ENCODE measurements around the gene MAP4K1.
"Not testable (repeated sequence)": the region's sequence is repeated elsewhere in the genome, so short reads cannot be mapped to it uniquely, and the experiment has no call there.

Gene MAP4K1

DNA sequence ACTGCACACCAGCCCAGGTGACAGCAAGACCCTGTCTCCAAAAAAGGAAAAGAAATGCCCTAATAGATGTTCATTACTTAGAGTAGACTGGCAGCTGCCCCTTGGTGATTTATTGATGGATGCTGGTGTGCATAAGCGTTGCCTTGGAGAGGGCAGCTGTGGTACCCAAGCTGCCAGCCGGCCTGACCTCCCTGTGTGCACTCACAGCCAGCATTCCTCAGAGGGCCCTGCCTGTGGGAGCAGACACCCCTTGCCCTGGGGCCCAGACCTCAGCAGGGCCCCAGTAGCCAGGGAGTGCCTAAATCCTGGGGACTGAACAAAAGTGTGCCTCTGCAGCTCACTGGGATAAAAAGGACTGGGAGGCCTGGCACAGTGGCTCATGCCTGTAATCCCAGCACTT, 21.9 kb upstream of the MAP4K1 start:
- ATAC-seq (no peak), DNase-seq (no peak)
- Mint-ChIP-seq H3K4me1 (peaks cover 27% of the 10 kb centered on the region), H3K4me3 (no peak overlapping the region), H3K9me3 (no peaks in the 10 kb centered on the region), H3K27ac (no peak overlapping the region), H3K27me3 (no peaks in the 10 kb centered on the region)

GRCh38 chr19:38638461-38638860, 20.7 kb upstream of the MAP4K1 start:
- no peak overlapping the region for H3K4me3 Mint-ChIP-seq
- H3K9me3 Mint-ChIP-seq: no peaks in the 10 kb centered on the region
- DNase-seq (no peak), ATAC-seq (no peak)
- no peak overlapping the region for H3K27ac Mint-ChIP-seq
- H3K27me3 Mint-ChIP-seq: no peaks in the 10 kb centered on the region
- H3K4me1 Mint-ChIP-seq: peaks cover 31% of the 10 kb centered on the region

GRCh38 chr19:38635483-38636399, 18.0 kb upstream of the MAP4K1 start:
- no peak for ATAC-seq
- Mint-ChIP-seq H3K4me3 (no peak overlapping the region), H3K27me3 (no peaks in the 10 kb centered on the region), H3K27ac (peak overlapping the region in 1 of 2 donors; percentile 35), H3K9me3 (no peaks in the 10 kb centered on the region), H3K4me1 (peaks cover 38% of the 10 kb centered on the region)
- no peak for DNase-seq

- Mint-ChIP-seq H3K27me3 (no peaks in the 10 kb centered on the region), H3K27ac (peak overlapping the region; percentile 85 to 94), H3K4me1 (peaks cover 38% of the 10 kb centered on the region), H3K4me3 (peak overlapping the region in 1 of 2 donors; percentile 47), H3K9me3 (no peaks in the 10 kb centered on the region)
- ATAC-seq (no peak), DNase-seq (peak; percentile 70 to 71)
These were observed 17.2 kb upstream of the MAP4K1 start for GRCh38 chr19:38634757-38635482.

DNA sequence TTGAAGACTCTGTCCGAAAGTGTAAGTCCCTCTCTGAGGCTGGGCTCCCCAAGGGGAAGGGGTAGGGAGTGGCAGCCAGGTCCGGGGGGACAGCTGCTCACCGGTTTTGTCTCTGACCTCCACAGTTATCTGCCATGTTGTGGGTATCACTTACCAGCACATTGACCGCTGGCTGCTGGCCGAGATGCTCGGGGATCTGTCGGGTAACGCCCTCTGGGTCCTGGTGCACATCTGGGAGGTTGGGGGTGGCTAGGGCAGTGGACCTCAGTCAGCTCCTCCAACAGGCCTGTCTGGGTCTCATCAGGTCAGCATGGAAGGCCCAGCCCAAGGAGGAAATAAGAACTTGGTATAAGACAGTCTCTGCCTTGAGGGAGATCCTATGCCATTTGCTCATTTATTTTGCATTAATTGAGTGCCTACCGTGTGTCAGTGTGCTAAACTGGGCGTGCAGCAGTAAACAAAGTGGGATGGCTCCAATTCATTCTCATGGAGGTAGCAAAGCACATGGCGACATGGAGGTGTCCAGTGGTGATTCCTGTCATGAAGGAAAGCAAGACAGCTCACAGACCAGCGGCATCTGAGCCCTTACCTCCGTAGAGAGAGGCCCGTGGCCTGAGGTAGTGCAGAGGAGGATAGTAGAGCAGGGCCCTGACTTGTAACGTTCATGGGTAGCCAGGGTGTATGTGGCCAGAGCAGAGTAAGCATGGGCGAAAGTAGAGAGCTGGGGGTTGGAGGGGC, 14.9 kb upstream of the MAP4K1 start:
- no peak overlapping the region for H3K4me3 Mint-ChIP-seq
- H3K4me1 Mint-ChIP-seq: peaks cover 43% of the 10 kb centered on the region
- H3K27me3 Mint-ChIP-seq: no peaks in the 10 kb centered on the region
- peak overlapping the region; percentile 14 to 57 for H3K27ac Mint-ChIP-seq
- ATAC-seq (no peak), DNase-seq (no peak)
- no peaks in the 10 kb centered on the region for H3K9me3 Mint-ChIP-seq

- DNase-seq, H3K27ac Mint-ChIP-seq, ATAC-seq, H3K4me3 Mint-ChIP-seq, H3K27me3 Mint-ChIP-seq, H3K9me3 Mint-ChIP-seq: not testable (repeated sequence)
- peaks cover 37% of the 10 kb centered on the region for H3K4me1 Mint-ChIP-seq
These were observed 14.2 kb upstream of the MAP4K1 start for GRCh38 chr19:38631811-38632475.

- H3K27ac Mint-ChIP-seq, H3K27me3 Mint-ChIP-seq: not testable (repeated sequence)
- H3K4me1 Mint-ChIP-seq: peaks cover 37% of the 10 kb centered on the region
These were observed 13.5 kb upstream of the MAP4K1 start for GRCh38 chr19:38631301-38631700.

GRCh38 chr19:38629568-38629967, 11.8 kb upstream of the MAP4K1 start:
- Mint-ChIP-seq H3K27ac (peak overlapping the region; percentile 15 to 68), H3K4me3 (no peak overlapping the region), H3K4me1 (peaks cover 26% of the 10 kb centered on the region), H3K9me3 (no peaks in the 10 kb centered on the region), H3K27me3 (no peaks in the 10 kb centered on the region)
- no peak for ATAC-seq
- no peak for DNase-seq

More at GRCh38 chr19:38631301-38631700, 13.5 kb upstream of the MAP4K1 start:
- not testable (repeated sequence) for H3K4me3 Mint-ChIP-seq, ATAC-seq, H3K9me3 Mint-ChIP-seq, DNase-seq

DNA sequence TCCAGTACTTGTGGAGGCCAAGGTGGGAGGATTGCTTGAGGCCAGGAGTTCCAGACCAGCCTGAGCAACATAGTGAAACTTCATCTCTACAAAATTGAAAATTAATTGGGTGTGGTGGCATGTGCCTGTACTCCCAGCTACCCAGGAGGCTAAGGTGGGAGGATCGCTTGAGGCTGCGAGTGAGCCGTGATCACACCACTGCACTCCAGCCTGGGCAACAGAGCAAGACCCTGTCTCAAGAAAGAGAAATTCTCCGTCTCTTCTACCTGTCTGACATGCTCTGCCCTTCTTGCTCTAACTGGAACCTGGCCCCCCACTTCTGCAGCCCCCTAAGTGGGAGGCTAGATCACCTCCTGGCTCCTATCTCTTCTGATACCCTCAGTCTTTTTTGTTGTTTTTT, 8.6 kb upstream of the MAP4K1 start:
- ATAC-seq (no peak), DNase-seq (no peak)
- H3K9me3 Mint-ChIP-seq: no peaks in the 10 kb centered on the region
- H3K4me1 Mint-ChIP-seq: peaks cover 17% of the 10 kb centered on the region
- no peak overlapping the region for H3K4me3 Mint-ChIP-seq
- H3K27me3 Mint-ChIP-seq: no peaks in the 10 kb centered on the region
- H3K27ac Mint-ChIP-seq: peak overlapping the region in 1 of 2 donors; percentile 12

DNA sequence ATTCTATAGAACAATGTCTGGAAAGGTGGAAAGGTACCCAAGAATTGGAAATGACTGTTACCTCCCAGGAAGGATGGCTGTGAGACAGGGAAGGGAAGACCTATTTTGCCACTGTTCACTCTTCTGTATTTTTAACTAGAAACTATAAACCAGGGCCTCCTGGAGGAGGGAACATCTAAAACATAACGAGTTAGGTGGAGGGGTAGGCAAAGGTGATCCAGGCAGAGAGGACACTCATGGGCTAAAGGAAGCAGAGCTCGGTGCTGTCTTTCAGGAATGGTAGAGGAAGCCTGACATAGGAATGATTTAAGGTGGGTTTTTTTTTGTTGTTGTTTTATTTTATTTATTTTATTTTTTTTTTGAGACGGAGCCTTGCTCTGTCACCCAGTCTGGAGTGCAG, 7.1 kb upstream of the MAP4K1 start:
- DNase-seq (no peak), ATAC-seq (no peak)
- Mint-ChIP-seq H3K9me3 (no peaks in the 10 kb centered on the region), H3K27me3 (no peaks in the 10 kb centered on the region), H3K4me3 (no peak overlapping the region), H3K27ac (peak overlapping the region in 1 of 2 donors; percentile 37), H3K4me1 (peaks cover 25% of the 10 kb centered on the region)

- H3K4me3 Mint-ChIP-seq: peak overlapping the region; percentile 98 to 99
- no peaks in the 10 kb centered on the region for H3K9me3 Mint-ChIP-seq
- ATAC-seq: no peak
- DNase-seq: no peak
- H3K27ac Mint-ChIP-seq: peak overlapping the region; percentile 98 to 99
- peaks cover 46% of the 10 kb centered on the region for H3K4me1 Mint-ChIP-seq
- no peaks in the 10 kb centered on the region for H3K27me3 Mint-ChIP-seq
These were observed 1.8 kb upstream of the MAP4K1 start for GRCh38 chr19:38619361-38620174.

DNA sequence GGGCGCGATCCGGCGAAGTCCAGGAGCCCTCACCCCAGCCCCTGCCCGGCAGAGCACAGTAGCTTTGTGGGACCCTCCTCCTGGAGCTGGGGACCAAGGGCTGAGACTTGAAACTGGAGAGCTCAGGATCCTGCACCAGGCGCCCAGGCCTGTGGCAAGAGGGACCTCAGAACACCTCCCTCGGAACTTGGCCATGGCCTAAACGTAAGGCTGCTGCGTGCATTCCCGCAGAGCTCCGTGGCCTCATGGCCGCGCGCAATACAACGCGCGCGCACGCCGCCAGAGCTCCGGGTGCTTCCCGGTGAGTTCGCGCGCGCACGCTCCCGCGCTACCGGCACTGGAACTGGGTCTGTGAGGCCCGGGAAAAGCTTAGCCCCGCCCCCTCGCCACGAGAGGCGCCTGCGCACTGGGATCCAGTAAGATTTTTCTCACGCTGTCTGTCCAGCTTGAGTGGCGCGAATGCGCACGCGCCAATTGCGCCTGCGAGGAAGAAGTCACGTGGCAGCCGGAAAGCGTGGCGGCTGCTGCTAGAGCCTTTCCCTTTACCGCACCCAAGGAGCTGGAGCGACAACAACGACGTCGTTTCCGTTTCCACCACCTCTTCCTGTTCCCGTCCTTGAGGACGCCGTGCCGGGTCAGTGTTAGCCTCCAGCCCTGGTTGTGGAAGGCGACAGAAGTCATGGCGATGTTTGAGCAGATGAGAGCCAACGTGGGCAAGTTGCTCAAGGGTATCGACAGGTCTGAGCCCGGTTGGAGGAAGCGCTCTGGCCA, 1.0 kb upstream of the MAP4K1 start, which contains the start of gene EIF3K:
Gene EIF3K (plus strand): TSS at position 599 of the 771 bp plus-strand sequence. CDS start 81 bp downstream, at position 680.
- peak within 1 kb of the TSS; percentile 98 to 99 for H3K4me3 Mint-ChIP-seq
- DNase-seq: peak; percentile 96 to 98
- H3K9me3 Mint-ChIP-seq: no peaks in the 10 kb centered on the region
- H3K4me1 Mint-ChIP-seq: peaks cover 52% of the 10 kb centered on the region
- H3K27me3 Mint-ChIP-seq: no peaks in the 10 kb centered on the region
- ATAC-seq: peak; percentile 71
- peak within 1 kb of the TSS; percentile 98 to 99 for H3K27ac Mint-ChIP-seq

- peak in 1 of 2 donors; percentile 20 for DNase-seq
- H3K27me3 Mint-ChIP-seq: no peaks in the 10 kb centered on the region
- peak overlapping the region; percentile 98 to 99 for H3K4me3 Mint-ChIP-seq
- peaks cover 59% of the 10 kb centered on the region for H3K4me1 Mint-ChIP-seq
- no peaks in the 10 kb centered on the region for H3K9me3 Mint-ChIP-seq
- ATAC-seq: no peak
- H3K27ac Mint-ChIP-seq: peak overlapping the region; percentile 96 to 97
These were observed 430 bp downstream of the MAP4K1 start for GRCh38 chr19:38617283-38617763.
